HUES48 (cell line): ENCODE results near the gene FAM217B.

Experiments
- H3K27ac ChIP-seq: one replicate; pipeline ENCODE4 v1.7.0; 2013; ENCODE audit warnings: low read depth, low read length, inconsistent platforms
- H3K27me3 ChIP-seq: 2 replicates; pipeline ENCODE4 v1.6.1; 2013; ENCODE audit warnings: mild to moderate bottlenecking, low read length; ENCODE audit not compliant: control insufficient read depth, insufficient read depth
- H3K36me3 ChIP-seq: 2 replicates; pipeline ENCODE4 v1.6.1; 2013; ENCODE audit warnings: low read length; ENCODE audit not compliant: control insufficient read depth, insufficient read depth
- H3K4me1 ChIP-seq: 2 replicates; pipeline ENCODE4 v1.6.1; 2013; ENCODE audit warnings: mild to moderate bottlenecking, low read length; ENCODE audit not compliant: control insufficient read depth, insufficient read depth
- H3K4me3 ChIP-seq: 2 replicates; pipeline ENCODE4 v1.5.1; 2013; ENCODE audit warnings: mild to moderate bottlenecking, low read depth, low read length
- H3K9ac ChIP-seq: 2 replicates; pipeline ENCODE4 v1.6.1; 2013; ENCODE audit warnings: mild to moderate bottlenecking, low read depth, low read length, moderate library complexity
- H3K9me3 ChIP-seq: 2 replicates; pipeline ENCODE4 v1.6.1; 2013; ENCODE audit warnings: low read length; ENCODE audit not compliant: control insufficient read depth, insufficient read depth

The FAM217B gene

GRCh38 chr20:59940129-59940955 lies at the start of gene FAM217B, which contains the start of gene PPP1R3D:
TSS of gene FAM217B (plus strand) at chr20:59940389. CDS start at chr20:59943944, 3,555 bp downstream.
TSS of gene PPP1R3D (minus strand) at chr20:59940305. CDS start at chr20:59939931, 374 bp downstream.
- Histone ChIP-seq H3K9me3 (peaks cover 5% of the 10 kb centered on the region), H3K27me3 (peaks cover 20% of the 10 kb centered on the region), H3K9ac (peak within 1 kb of the TSS; percentile 91), H3K36me3 (peaks cover 37% of the 10 kb centered on the region), H3K4me1 (peaks cover 13% of the 10 kb centered on the region), H3K4me3 (peak within 1 kb of the TSS; percentile 75), H3K27ac (peak within 1 kb of the TSS; percentile 92)

- no peaks in the 10 kb centered on the region for H3K27me3 ChIP-seq
- H3K9ac ChIP-seq = no peak overlapping the region
- no peaks in the 10 kb centered on the region for H3K36me3 ChIP-seq
- H3K27ac ChIP-seq = no peak overlapping the region
- H3K4me3 ChIP-seq = no peak overlapping the region
- H3K4me1 ChIP-seq = no peaks in the 10 kb centered on the region
- no peaks in the 10 kb centered on the region for H3K9me3 ChIP-seq
Observed at GRCh38 chr20:59891581-59891980, 48.6 kb upstream of the FAM217B start.

- Histone ChIP-seq H3K9me3 (no peaks in the 10 kb centered on the region), H3K9ac (no peak overlapping the region), H3K36me3 (no peaks in the 10 kb centered on the region), H3K27ac (no peak overlapping the region), H3K4me1 (no peaks in the 10 kb centered on the region), H3K4me3 (no peak overlapping the region), H3K27me3 (no peaks in the 10 kb centered on the region)
Observed at GRCh38 chr20:59895908-59896307, 44.3 kb upstream of the FAM217B start.

- Histone ChIP-seq H3K27ac (no peak overlapping the region), H3K9me3 (no peaks in the 10 kb centered on the region), H3K27me3 (no peaks in the 10 kb centered on the region), H3K4me3 (no peak overlapping the region), H3K4me1 (no peaks in the 10 kb centered on the region), H3K36me3 (no peaks in the 10 kb centered on the region), H3K9ac (no peak overlapping the region)
Observed at GRCh38 chr20:59902470-59902869, 37.7 kb upstream of the FAM217B start.

GRCh38 chr20:59903621-59904020 lies 36.6 kb upstream of the FAM217B start:
- H3K36me3 ChIP-seq = no peaks in the 10 kb centered on the region
- no peaks in the 10 kb centered on the region for H3K27me3 ChIP-seq
- H3K4me3 ChIP-seq = no peak overlapping the region
- H3K4me1 ChIP-seq = no peaks in the 10 kb centered on the region
- no peak overlapping the region for H3K27ac ChIP-seq
- H3K9ac ChIP-seq = no peak overlapping the region
- H3K9me3 ChIP-seq = no peaks in the 10 kb centered on the region

- H3K27ac ChIP-seq = no peak overlapping the region
- no peaks in the 10 kb centered on the region for H3K9me3 ChIP-seq
- no peaks in the 10 kb centered on the region for H3K36me3 ChIP-seq
- H3K27me3 ChIP-seq = 0 out of 2 replicates have a peak, but pooled peaks cover 3% of the 10 kb centered on the region
- no peak overlapping the region for H3K4me3 ChIP-seq
- no peaks in the 10 kb centered on the region for H3K4me1 ChIP-seq
- no peak overlapping the region for H3K9ac ChIP-seq
Observed at GRCh38 chr20:59908855-59909254, 31.3 kb upstream of the FAM217B start.

GRCh38 chr20:59911041-59911440 lies 29.1 kb upstream of the FAM217B start:
- H3K27ac ChIP-seq = no peak overlapping the region
- H3K9me3 ChIP-seq = no peaks in the 10 kb centered on the region
- H3K27me3 ChIP-seq = 0 out of 2 replicates have a peak, but pooled peaks cover 3% of the 10 kb centered on the region

GRCh38 chr20:59912609-59913008 lies 27.6 kb upstream of the FAM217B start:
- H3K4me3 ChIP-seq = no peak overlapping the region
- H3K4me1 ChIP-seq = no peaks in the 10 kb centered on the region
- no peak overlapping the region for H3K9ac ChIP-seq
- H3K36me3 ChIP-seq = no peaks in the 10 kb centered on the region
- H3K27me3 ChIP-seq = 0 out of 2 replicates have a peak, but pooled peaks cover 3% of the 10 kb centered on the region
- H3K27ac ChIP-seq = no peak overlapping the region
- H3K9me3 ChIP-seq = no peaks in the 10 kb centered on the region

More at GRCh38 chr20:59911041-59911440, 29.1 kb upstream of the FAM217B start:
- no peak overlapping the region for H3K9ac ChIP-seq
- H3K36me3 ChIP-seq = no peaks in the 10 kb centered on the region
- H3K4me1 ChIP-seq = no peaks in the 10 kb centered on the region
- no peak overlapping the region for H3K4me3 ChIP-seq

GRCh38 chr20:59920944-59921343 lies 19.2 kb upstream of the FAM217B start:
- H3K9me3 ChIP-seq = no peaks in the 10 kb centered on the region
- H3K9ac ChIP-seq = no peak overlapping the region
- no peaks in the 10 kb centered on the region for H3K27me3 ChIP-seq
- H3K4me3 ChIP-seq = no peak overlapping the region
- peaks cover 7% of the 10 kb centered on the region for H3K4me1 ChIP-seq
- no peaks in the 10 kb centered on the region for H3K36me3 ChIP-seq
- no peak overlapping the region for H3K27ac ChIP-seq

- Histone ChIP-seq H3K4me3 (no peak overlapping the region), H3K27ac (no peak overlapping the region), H3K9ac (no peak overlapping the region), H3K27me3 (no peaks in the 10 kb centered on the region), H3K4me1 (peaks cover 2% of the 10 kb centered on the region; the same call in 1 of the 2 replicates), H3K9me3 (no peaks in the 10 kb centered on the region), H3K36me3 (no peaks in the 10 kb centered on the region)
Observed at GRCh38 chr20:59923514-59923913, 16.7 kb upstream of the FAM217B start.

- Histone ChIP-seq H3K4me1 (no peaks in the 10 kb centered on the region), H3K36me3 (no peaks in the 10 kb centered on the region), H3K9me3 (no peaks in the 10 kb centered on the region), H3K4me3 (no peak overlapping the region), H3K9ac (no peak overlapping the region), H3K27me3 (no peaks in the 10 kb centered on the region), H3K27ac (no peak overlapping the region)
Observed at GRCh38 chr20:59925359-59925758, 14.8 kb upstream of the FAM217B start.
